ENCODE data around the gene PLAC8L1.

The PLAC8L1 gene

GRCh38 chr5:146078566-146078965 is 26.8 kb downstream of the PLAC8L1 start:
- DNase-seq, result no peak

GRCh38 chr5:146076455-146076854 is 28.9 kb downstream of the PLAC8L1 start:
- no peak for DNase-seq

- no peak for DNase-seq
Observed at GRCh38 chr5:146076028-146076427, 29.3 kb downstream of the PLAC8L1 start.

- no peak for DNase-seq
Observed at GRCh38 chr5:146073239-146073900, 32.0 kb downstream of the PLAC8L1 start.

- no peak for DNase-seq
Observed at GRCh38 chr5:146072595-146072994, 32.8 kb downstream of the PLAC8L1 start.

GRCh38 chr5:146071171-146071570 is 34.2 kb downstream of the PLAC8L1 start:
- no peak for DNase-seq

GRCh38 chr5:146070746-146071145 is 34.6 kb downstream of the PLAC8L1 start:
- DNase-seq, result no peak

- DNase-seq, result no peak
Observed at GRCh38 chr5:146069780-146070099, 35.6 kb downstream of the PLAC8L1 start.

GRCh38 chr5:146068977-146069779 is 36.2 kb downstream of the PLAC8L1 start:
- DNase-seq, result no peak

GRCh38 chr5:146068206-146068605 is 37.2 kb downstream of the PLAC8L1 start:
- no peak for DNase-seq

GRCh38 chr5:146066968-146067367 is 38.4 kb downstream of the PLAC8L1 start:
- no peak for DNase-seq

GRCh38 chr5:146060221-146060585 is 45.2 kb downstream of the PLAC8L1 start:
- no peak for DNase-seq

- no peak for DNase-seq
Observed at GRCh38 chr5:146059460-146060220, 45.7 kb downstream of the PLAC8L1 start.

GRCh38 chr5:146055432-146055831 is 49.9 kb downstream of the PLAC8L1 start:
- no peak for DNase-seq

GRCh38 chr5:146052780-146053179 is 52.6 kb downstream of the PLAC8L1 start:
- DNase-seq, result no peak

- no peak for DNase-seq
Observed at GRCh38 chr5:146051678-146052077, 53.7 kb downstream of the PLAC8L1 start.

- no peak for DNase-seq
Observed at GRCh38 chr5:146050086-146050485, 55.3 kb downstream of the PLAC8L1 start.

GRCh38 chr5:146049704-146050026 is 55.7 kb downstream of the PLAC8L1 start:
- no peak for DNase-seq

GRCh38 chr5:146048994-146049703 is 56.2 kb downstream of the PLAC8L1 start:
- DNase-seq, result no peak

GRCh38 chr5:146047396-146047795 is 58.0 kb downstream of the PLAC8L1 start:
- no peak for DNase-seq

- no peak for DNase-seq
Observed at GRCh38 chr5:146043722-146044121, 61.7 kb downstream of the PLAC8L1 start.

GRCh38 chr5:146042628-146043279 is 62.6 kb downstream of the PLAC8L1 start:
- DNase-seq, result no peak
